Measurements from ENCODE around the gene ARFRP1. TPM values are rescaled to one million over a fixed set of nuclear protein-coding genes. Genes with fewer than 3 reads are reported as not detected.

The ARFRP1 gene
- total and polyA plus RNA-seq, 2 of the 13 experiments (the other 11 are each of a cell fraction or from before 2014, with no cell fraction given): 32.0 to 51.1 TPM

DNA sequence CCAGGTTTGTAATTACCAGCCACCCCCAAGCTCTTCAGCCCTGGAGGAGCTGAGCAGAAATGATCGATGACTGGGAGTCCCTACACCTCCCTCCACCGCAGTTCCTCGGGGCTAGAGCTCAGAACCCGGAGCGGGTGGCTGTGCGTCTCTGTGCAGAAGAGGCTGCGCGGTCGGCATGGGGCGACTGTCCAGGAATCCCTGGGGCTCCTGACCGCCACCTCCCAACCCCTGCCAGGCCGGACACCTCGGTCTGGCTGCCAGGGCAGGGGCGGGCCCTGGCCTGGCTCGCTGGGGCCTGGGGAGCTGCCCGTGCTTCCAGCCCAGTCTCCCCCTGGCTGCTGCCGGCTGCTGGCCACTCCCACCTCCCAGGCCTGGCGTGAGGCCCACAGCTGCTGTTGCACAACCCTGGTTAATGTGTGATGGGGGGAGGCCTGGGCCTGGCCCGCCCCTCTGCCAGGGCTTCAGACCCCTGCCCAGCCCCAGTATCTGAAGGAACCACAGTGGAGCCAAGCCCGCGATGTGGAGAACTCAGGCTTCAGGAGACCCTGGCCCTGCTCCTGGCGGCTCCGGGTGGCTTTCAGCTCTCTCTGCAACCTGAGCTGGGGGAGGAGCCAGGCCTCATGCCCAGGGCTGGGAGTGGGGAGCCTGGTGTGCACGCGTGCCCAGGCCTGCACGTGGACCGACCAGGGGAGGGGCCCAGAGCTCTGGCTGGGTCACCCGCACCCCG lies 33.0 kb upstream of the ARFRP1 start (continued):
- TF ChIP-seq, protein P1, sequence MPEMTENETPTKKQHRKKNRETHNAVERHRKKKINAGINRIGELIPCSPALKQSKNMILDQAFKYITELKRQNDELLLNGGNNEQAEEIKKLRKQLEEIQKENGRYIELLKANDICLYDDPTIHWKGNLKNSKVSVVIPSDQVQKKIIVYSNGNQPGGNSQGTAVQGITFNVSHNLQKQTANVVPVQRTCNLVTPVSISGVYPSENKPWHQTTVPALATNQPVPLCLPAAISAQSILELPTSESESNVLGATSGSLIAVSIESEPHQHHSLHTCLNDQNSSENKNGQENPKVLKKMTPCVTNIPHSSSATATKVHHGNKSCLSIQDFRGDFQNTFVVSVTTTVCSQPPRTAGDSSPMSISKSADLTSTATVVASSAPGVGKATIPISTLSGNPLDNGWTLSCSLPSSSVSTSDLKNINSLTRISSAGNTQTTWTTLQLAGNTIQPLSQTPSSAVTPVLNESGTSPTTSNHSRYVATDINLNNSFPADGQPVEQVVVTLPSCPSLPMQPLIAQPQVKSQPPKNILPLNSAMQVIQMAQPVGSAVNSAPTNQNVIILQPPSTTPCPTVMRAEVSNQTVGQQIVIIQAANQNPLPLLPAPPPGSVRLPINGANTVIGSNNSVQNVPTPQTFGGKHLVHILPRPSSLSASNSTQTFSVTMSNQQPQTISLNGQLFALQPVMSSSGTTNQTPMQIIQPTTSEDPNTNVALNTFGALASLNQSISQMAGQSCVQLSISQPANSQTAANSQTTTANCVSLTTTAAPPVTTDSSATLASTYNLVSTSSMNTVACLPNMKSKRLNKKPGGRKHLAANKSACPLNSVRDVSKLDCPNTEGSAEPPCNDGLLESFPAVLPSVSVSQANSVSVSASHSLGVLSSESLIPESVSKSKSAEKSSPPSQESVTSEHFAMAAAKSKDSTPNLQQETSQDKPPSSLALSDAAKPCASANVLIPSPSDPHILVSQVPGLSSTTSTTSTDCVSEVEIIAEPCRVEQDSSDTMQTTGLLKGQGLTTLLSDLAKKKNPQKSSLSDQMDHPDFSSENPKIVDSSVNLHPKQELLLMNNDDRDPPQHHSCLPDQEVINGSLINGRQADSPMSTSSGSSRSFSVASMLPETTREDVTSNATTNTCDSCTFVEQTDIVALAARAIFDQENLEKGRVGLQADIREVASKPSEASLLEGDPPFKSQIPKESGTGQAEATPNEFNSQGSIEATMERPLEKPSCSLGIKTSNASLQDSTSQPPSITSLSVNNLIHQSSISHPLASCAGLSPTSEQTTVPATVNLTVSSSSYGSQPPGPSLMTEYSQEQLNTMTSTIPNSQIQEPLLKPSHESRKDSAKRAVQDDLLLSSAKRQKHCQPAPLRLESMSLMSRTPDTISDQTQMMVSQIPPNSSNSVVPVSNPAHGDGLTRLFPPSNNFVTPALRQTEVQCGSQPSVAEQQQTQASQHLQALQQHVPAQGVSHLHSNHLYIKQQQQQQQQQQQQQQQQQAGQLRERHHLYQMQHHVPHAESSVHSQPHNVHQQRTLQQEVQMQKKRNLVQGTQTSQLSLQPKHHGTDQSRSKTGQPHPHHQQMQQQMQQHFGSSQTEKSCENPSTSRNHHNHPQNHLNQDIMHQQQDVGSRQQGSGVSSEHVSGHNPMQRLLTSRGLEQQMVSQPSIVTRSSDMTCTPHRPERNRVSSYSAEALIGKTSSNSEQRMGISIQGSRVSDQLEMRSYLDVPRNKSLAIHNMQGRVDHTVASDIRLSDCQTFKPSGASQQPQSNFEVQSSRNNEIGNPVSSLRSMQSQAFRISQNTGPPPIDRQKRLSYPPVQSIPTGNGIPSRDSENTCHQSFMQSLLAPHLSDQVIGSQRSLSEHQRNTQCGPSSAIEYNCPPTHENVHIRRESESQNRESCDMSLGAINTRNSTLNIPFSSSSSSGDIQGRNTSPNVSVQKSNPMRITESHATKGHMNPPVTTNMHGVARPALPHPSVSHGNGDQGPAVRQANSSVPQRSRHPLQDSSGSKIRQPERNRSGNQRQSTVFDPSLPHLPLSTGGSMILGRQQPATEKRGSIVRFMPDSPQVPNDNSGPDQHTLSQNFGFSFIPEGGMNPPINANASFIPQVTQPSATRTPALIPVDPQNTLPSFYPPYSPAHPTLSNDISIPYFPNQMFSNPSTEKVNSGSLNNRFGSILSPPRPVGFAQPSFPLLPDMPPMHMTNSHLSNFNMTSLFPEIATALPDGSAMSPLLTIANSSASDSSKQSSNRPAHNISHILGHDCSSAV (CRISPR knock-in tag; IDR thresholded peaks at IDR 0.05; ENCODE audit: borderline replicate concordance): no peak
- TF ChIP-seq ZNF20 (CRISPR knock-in tag; IDR thresholded peaks at IDR 0.05) (0 out of 2 replicates have a peak, but pooled peaks have one; percentile 52), ZSCAN25 (CRISPR knock-in tag; IDR thresholded peaks at IDR 0.05) (peak; percentile 91; the same call in 1 of the 2 replicates), ZNF75D (CRISPR knock-in tag; IDR thresholded peaks at IDR 0.05; ENCODE audit: borderline replicate concordance) (no peak), ZNF720 (CRISPR knock-in tag; IDR thresholded peaks at IDR 0.05) (peak; percentile 15; the same call in 1 of the 2 replicates), ZNF333 (CRISPR knock-in tag; IDR thresholded peaks at IDR 0.05; ENCODE audit: borderline replicate concordance) (peak; percentile 90; the same call in 1 of the 2 replicates), KLF15 (CRISPR knock-in tag; IDR thresholded peaks at IDR 0.05; ENCODE audit: borderline replicate concordance) (peak; percentile 97), PTBP1 (IDR thresholded peaks at IDR 0.05; ENCODE audit: low read depth, low read length, poor library complexity, severe bottlenecking) (peak; percentile 96), CBFB (CRISPR knock-in tag; IDR thresholded peaks at IDR 0.05) (peak; percentile 77), POLR2G (IDR thresholded peaks at IDR 0.05; ENCODE audit: low read depth, low read length) (peak; percentile 87), ZNF850 (CRISPR knock-in tag; conservative IDR thresholded peaks at IDR 0.05) (0 out of 2 replicates have a peak, but pooled peaks have one; percentile 67), KDM3A (CRISPR knock-in tag; IDR thresholded peaks at IDR 0.05; ENCODE audit: low read depth) (peak; percentile 99), ZNF652 (CRISPR knock-in tag; IDR thresholded peaks at IDR 0.05; ENCODE audit: borderline replicate concordance, low read depth) (no peak; the same call in 1 of the 2 replicates), ZNF550 (CRISPR knock-in tag; IDR thresholded peaks at IDR 0.05; ENCODE audit: borderline replicate concordance) (peak; percentile 69)
- TF ChIP-seq, protein P2, sequence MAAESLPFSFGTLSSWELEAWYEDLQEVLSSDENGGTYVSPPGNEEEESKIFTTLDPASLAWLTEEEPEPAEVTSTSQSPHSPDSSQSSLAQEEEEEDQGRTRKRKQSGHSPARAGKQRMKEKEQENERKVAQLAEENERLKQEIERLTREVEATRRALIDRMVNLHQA (CRISPR knock-in tag; IDR thresholded peaks at IDR 0.05): 0 out of 2 replicates have a peak, but pooled peaks have one; percentile 56
- TF ChIP-seq, protein P3, sequence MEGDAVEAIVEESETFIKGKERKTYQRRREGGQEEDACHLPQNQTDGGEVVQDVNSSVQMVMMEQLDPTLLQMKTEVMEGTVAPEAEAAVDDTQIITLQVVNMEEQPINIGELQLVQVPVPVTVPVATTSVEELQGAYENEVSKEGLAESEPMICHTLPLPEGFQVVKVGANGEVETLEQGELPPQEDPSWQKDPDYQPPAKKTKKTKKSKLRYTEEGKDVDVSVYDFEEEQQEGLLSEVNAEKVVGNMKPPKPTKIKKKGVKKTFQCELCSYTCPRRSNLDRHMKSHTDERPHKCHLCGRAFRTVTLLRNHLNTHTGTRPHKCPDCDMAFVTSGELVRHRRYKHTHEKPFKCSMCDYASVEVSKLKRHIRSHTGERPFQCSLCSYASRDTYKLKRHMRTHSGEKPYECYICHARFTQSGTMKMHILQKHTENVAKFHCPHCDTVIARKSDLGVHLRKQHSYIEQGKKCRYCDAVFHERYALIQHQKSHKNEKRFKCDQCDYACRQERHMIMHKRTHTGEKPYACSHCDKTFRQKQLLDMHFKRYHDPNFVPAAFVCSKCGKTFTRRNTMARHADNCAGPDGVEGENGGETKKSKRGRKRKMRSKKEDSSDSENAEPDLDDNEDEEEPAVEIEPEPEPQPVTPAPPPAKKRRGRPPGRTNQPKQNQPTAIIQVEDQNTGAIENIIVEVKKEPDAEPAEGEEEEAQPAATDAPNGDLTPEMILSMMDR (CRISPR knock-in tag; IDR thresholded peaks at IDR 0.05): peak; percentile 72
- TF ChIP-seq, protein P4, sequence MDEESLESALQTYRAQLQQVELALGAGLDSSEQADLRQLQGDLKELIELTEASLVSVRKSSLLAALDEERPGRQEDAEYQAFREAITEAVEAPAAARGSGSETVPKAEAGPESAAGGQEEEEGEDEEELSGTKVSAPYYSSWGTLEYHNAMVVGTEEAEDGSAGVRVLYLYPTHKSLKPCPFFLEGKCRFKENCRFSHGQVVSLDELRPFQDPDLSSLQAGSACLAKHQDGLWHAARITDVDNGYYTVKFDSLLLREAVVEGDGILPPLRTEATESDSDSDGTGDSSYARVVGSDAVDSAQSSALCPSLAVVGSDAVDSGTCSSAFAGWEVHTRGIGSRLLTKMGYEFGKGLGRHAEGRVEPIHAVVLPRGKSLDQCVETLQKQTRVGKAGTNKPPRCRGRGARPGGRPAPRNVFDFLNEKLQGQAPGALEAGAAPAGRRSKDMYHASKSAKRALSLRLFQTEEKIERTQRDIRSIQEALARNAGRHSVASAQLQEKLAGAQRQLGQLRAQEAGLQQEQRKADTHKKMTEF (CRISPR knock-in tag; IDR thresholded peaks at IDR 0.05): peak; percentile 98
